HG03520 (cell line): ENCODE measurements around the gene DCLK2.

Experiments
- ATAC-seq: cut with Tn5 transposase; IDR thresholded peaks from one replicate; pipeline ENCODE4 v1.9.1; 2021; ENCODE audit warnings: mild to moderate bottlenecking, moderate library complexity; ENCODE audit not compliant: unreplicated experiment

The DCLK2 gene

GRCh38 chr4:150068300-150068960, 9.8 kb upstream of the DCLK2 start:
- no peak for ATAC-seq

- no peak for ATAC-seq
These were observed 8.9 kb upstream of the DCLK2 start for GRCh38 chr4:150069353-150069752.

- ATAC-seq: no peak
These were observed 7.6 kb upstream of the DCLK2 start for GRCh38 chr4:150070464-150071170.

GRCh38 chr4:150072471-150072870, 5.8 kb upstream of the DCLK2 start:
- ATAC-seq: no peak

DNA sequence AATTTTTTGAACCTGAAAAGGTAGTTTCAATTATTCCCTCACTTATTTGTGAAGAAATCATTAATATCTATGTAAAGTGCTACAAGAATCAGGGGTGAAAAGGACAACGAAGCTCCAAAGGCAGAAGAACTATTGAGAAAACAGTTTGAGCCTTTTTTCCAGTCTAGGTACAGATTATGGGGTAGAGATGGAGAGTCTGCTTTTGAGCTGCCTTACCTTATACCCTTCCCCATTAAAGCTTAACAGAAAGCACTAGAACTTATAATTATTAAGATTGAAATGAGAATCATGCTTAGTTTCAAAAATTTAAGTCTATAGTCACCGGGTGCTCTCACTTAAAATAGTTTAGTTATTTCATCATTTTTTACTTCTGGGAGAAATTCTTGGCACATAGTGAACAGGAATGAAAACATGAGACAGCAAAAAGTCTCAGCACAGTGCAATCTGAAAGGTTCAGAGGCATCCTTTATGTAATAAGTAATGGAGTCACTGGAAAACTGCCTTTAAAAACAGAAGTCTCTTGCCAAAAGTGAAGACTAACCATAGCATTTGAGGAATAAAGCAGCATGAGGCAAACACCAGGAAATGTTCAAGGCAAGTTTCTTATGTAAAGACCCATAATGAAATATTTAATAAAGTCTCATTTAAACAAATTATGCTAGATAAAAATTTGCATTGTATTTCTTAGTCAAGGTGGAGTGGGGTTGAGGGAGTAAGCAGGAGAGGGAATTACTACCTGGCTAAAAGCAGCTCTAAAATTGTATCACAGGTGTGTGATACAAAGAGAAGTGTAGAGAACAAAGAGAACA, 5.1 kb upstream of the DCLK2 start:
- ATAC-seq: no peak

DNA sequence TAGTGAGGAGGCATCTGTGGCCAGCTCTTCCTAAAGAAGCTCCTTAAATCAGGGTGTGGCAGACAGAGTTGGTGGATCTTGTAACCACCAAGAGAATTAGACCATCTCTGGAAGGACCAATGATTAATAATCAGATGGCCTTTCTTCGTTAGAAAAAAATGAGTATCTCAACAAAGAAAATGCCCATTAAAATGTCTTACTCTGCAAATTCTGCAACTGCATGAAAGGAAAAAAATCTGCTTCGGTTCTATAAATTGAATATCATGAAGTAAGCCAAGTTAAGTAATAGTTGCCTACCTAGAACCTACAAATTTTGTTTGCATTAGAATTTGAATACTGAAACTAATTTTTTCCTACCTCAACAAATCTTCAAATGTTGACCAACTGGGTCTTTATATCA, 4.2 kb upstream of the DCLK2 start:
- no peak for ATAC-seq

DNA sequence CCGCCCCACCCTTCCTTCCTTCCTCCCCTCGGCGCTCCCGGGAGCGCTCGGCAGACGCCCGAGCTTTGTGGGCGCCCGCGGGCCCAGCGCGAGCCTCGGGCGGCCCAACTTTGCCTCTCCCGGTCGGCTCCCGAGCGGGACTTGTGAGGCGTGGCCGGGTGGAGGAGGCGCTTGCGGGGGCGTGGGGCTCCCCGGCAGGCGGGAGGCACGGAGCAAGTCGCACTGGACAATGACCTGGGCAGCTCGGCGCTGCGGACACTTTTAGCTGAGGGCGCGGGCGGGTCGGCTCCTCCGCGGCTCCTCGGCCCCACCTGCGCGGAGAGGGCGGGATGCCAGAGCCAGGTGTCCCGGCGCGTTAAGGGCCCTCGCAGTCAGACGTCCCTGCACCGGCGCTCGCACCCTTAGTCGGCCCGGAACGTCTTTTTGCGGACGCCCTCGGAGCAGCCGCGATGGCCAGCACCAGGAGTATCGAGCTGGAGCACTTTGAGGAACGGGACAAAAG, 385 bp downstream of the DCLK2 start:
- ATAC-seq: no peak

DNA sequence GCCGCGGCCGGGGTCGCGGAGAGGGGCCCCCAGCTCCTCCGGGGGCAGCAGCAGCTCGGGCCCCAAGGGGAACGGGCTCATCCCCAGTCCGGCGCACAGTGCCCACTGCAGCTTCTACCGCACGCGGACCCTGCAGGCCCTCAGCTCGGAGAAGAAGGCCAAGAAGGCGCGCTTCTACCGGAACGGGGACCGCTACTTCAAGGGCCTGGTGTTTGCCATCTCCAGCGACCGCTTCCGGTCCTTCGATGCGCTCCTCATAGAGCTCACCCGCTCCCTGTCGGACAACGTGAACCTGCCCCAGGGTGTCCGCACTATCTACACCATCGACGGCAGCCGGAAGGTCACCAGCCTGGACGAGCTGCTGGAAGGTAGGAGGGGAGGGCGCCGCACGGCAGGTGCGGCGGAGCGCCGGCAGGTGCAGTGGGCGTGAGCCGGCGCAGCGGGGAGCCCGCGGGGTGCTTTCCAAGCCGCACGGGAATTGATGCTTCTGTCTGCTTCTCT, 886 bp downstream of the DCLK2 start:
- ATAC-seq: peak; percentile 34

- no peak for ATAC-seq
These were observed 2.1 kb downstream of the DCLK2 start for GRCh38 chr4:150080337-150080736.

DNA sequence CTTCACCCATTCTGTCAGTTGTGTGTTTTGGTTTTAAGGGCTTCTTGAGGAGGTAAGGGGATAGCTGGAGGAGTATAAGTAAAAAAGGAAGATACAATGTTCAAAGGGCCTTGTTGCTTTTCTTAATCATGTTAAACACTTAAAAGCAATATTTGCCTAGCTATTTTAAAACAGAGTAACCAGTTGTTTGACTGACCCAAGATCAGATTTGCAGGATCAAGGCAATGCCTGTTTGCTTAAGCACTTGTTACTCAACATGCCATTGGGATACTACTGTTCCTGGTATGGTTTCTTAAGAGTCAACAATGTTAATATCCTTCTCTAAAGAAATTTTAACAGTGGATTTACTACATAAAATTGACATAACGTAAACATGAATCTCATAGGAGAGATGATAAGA, 2.6 kb downstream of the DCLK2 start:
- ATAC-seq: no peak

GRCh38 chr4:150082241-150082640, 4.0 kb downstream of the DCLK2 start:
- peak; percentile 85 for ATAC-seq

DNA sequence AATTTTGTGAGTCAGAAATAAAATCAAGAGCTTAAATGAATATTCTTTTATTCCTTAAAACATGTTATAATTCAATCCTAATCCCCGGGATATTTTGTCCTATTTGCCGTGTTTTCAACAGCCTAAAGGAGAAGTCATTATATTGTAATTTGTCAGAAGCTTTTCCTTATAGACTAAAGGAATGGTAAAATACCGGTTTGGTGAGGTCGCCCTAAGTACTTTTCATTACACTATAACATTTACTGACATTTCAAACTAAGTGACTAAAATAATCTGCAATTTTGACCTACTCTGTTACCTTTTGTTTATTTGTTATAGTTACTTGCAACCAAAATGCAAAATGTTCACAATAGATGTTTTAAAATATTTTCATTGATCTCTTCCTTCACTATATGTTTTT, 8.8 kb downstream of the DCLK2 start:
- no peak for ATAC-seq

DNA sequence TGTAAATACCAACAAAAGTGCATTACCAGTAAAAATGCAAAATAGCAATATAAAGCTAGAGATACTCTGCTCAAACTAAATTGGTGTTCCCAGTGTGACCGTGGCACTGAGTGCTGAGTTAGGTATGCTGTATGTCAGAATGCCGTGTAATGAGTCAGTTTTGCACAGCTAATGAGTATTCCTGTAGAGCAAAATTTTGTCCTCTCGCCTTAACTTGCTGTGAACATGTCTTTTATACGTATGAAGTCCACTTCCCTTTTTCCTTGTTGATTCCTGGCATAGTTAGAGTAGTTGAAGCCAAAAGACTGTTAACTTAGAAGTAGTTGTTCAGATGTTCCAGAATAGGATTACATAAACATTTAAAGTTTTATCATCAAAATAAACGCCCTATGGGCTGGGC, 11.5 kb downstream of the DCLK2 start:
- ATAC-seq: no peak

DNA sequence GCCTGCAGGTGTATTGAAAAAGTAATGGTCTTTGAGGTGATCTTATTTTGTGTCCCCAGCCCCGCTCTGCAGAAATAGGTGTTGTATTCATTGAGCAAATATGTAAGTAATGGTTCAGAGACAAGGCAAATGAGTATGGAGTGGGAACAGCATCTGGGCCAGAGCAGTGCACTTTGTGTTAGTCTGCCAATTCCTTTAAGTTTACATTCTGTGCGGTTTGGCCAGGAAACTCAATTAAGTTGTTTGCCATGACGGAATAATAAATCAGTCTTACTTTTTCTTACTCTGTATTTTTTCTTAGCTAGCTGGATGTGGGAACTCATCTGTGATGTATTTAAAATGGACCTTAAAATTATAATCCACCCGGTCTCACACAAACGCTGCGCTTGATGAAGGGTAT, 12.6 kb downstream of the DCLK2 start:
- ATAC-seq: no peak

DNA sequence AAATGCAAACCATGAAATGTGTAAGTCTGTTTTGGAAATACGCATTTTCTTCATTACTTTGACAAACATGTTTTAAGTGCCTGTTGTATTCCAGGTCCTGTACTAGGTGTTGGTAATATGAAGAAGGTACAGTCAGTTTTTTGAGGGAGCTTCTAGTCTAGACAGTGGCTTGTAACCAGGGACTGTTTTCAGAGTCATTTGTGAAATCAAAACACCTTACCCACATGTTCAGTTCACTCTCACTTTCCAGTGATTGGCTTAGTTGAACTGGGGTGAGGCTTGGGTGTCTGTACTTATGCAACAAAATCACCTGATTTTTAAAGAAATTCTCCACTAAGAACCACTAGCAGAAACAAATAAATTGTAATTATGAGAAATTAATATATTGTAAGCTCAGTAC, 16.4 kb downstream of the DCLK2 start:
- ATAC-seq: no peak

DNA sequence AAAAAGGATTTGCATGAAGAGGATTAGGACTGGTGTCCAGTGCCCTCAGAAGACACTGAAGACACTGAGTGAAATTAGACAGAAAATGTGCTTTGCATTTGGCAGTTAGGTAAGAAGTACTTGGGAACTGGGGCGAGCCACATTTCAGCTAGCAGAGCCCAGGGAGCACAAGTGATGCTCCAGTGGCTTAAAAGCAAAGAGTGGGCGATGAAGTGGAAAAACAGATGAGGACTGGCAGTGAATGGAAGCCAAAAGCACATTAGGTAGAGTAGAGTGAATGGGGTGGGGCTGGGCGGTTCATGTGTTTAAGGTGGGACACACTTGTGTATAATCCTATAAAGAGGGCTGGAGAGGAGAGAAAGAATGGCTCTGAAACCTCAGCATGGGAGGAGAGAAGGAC, 18.4 kb downstream of the DCLK2 start:
- ATAC-seq: no peak

GRCh38 chr4:150098214-150098613, 20.0 kb downstream of the DCLK2 start:
- no peak for ATAC-seq

DNA sequence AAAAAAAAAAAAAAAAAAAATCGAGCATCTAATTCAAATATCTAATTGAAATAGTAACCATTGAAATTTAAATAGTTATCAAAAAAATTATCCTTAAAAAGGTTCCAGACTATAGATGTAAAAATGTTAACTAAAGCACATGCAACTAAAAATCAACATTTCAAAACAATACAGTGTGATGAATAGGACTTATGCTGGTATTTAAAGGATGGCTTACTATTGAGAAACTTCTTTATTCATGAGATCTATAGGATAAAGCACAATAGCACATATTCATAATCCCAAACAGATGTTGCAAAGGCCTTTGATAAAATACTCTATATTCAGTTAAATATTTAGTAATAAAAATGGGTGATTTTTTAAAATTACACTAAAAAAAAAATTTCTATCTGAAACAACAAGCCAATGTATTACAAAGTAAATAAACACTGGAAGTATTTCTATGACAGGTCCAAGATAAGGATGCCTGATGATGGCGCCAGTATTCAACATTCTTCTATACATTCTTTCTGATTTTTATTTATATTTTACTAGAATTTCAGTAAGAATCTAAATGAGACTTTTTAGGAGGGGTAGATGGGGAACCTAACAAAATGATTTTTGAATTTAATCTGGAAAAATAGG, 26.3 kb downstream of the DCLK2 start:
- no peak for ATAC-seq

- ATAC-seq: no peak
These were observed 28.6 kb downstream of the DCLK2 start for GRCh38 chr4:150106886-150107285.

DNA sequence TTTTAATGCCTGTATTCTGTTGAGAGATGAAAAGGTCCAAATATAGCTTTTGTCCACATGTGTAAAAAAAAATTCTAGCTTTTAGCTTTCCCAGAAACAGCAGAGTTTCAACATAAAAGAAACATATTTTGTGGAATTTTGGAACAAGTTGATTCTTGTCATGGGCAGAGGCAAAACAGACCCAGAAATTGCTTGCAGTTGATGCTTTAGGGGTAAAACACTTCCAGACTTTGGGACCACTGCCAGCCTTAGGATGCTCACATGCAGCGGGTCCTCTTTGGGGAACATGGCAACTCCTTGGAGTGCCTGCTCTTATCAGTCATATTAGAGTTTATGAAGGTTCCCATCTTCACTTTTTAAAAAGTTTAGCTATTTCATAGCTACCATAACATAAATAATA, 30.4 kb downstream of the DCLK2 start:
- no peak for ATAC-seq

GRCh38 chr4:150114641-150115040, 36.4 kb downstream of the DCLK2 start:
- ATAC-seq: no peak
